BE2C (cell line): ENCODE results near the gene NTRK3.

Source experiments
- DNase-seq: peaks from one replicate; pipeline ENCODE4 v3.0.0-alpha.2; 2020
- H3K27me3 ChIP-seq: fragments of 250-450 bp; sonication (Bioruptor Pico); 2 replicates; pipeline ENCODE4 v1.5.1; 2020; ENCODE audit warnings: mild to moderate bottlenecking
- H3K36me3 ChIP-seq: fragments of 250-450 bp; sonication (Bioruptor Pico); 2 replicates; pipeline ENCODE4 v1.5.1; 2020; ENCODE audit warnings: mild to moderate bottlenecking
- H3K4me1 ChIP-seq: fragments of 250-450 bp; sonication (Bioruptor Pico); 2 replicates; pipeline ENCODE4 v1.5.1; 2020
- H3K4me3 ChIP-seq: 2 replicates; pipeline ENCODE4 v1.5.1; 2011; ENCODE audit warnings: low read depth, low read length
- H3K9me3 ChIP-seq: fragments of 250-450 bp; sonication (Bioruptor Pico); 2 replicates; pipeline ENCODE4 v1.5.1; 2020
- CTCF ChIP-seq: IDR thresholded peaks from 2 replicates; pipeline ENCODE4 v1.5.1; 2012; ENCODE audit warnings: mild to moderate bottlenecking, low read depth, low read length

The NTRK3 gene

GRCh38 chr15:88083811-88084760 lies 172.5 kb downstream of the NTRK3 start:
- no peak for DNase-seq
- Histone ChIP-seq H3K27me3 (no peaks in the 10 kb centered on the region), H3K36me3 (no peaks in the 10 kb centered on the region), H3K4me1 (no peaks in the 10 kb centered on the region; the same call in 1 of the 2 replicates), H3K4me3 (no peak overlapping the region), H3K9me3 (no peaks in the 10 kb centered on the region; the same call in 1 of the 2 replicates)
- no peak for TF ChIP-seq CTCF

- Histone ChIP-seq H3K27me3 (no peaks in the 10 kb centered on the region), H3K4me1 (no peaks in the 10 kb centered on the region), H3K9me3 (no peaks in the 10 kb centered on the region; the same call in 1 of the 2 replicates), H3K4me3 (no peak overlapping the region), H3K36me3 (no peaks in the 10 kb centered on the region)
- no peak for TF ChIP-seq CTCF
- DNase-seq = no peak
Observed at GRCh38 chr15:88080616-88081015, 175.9 kb downstream of the NTRK3 start.

- Histone ChIP-seq H3K9me3 (no peaks in the 10 kb centered on the region; the same call in 1 of the 2 replicates), H3K4me1 (no peaks in the 10 kb centered on the region), H3K27me3 (no peaks in the 10 kb centered on the region), H3K4me3 (no peak overlapping the region), H3K36me3 (no peaks in the 10 kb centered on the region)
- no peak for DNase-seq
- no peak for TF ChIP-seq CTCF
Observed at GRCh38 chr15:88077296-88078020, 179.1 kb downstream of the NTRK3 start.

GRCh38 chr15:88076328-88076727 lies 180.2 kb downstream of the NTRK3 start:
- TF ChIP-seq CTCF = no peak
- H3K4me1 ChIP-seq = no peaks in the 10 kb centered on the region
- no peaks in the 10 kb centered on the region; the same call in 1 of the 2 replicates for H3K9me3 ChIP-seq
- H3K4me3 ChIP-seq = no peak overlapping the region
- DNase-seq = no peak
- H3K27me3 ChIP-seq = no peaks in the 10 kb centered on the region
- no peaks in the 10 kb centered on the region for H3K36me3 ChIP-seq

GRCh38 chr15:88075102-88075501 lies 181.4 kb downstream of the NTRK3 start:
- no peaks in the 10 kb centered on the region; the same call in 1 of the 2 replicates for H3K9me3 ChIP-seq
- no peak overlapping the region for H3K4me3 ChIP-seq
- H3K36me3 ChIP-seq = no peaks in the 10 kb centered on the region
- no peaks in the 10 kb centered on the region for H3K27me3 ChIP-seq
- H3K4me1 ChIP-seq = no peaks in the 10 kb centered on the region
- no peak for DNase-seq
- no peak for TF ChIP-seq CTCF

GRCh38 chr15:88074386-88074785 lies 182.2 kb downstream of the NTRK3 start:
- TF ChIP-seq CTCF = no peak
- no peak overlapping the region for H3K4me3 ChIP-seq
- no peaks in the 10 kb centered on the region for H3K36me3 ChIP-seq
- no peaks in the 10 kb centered on the region for H3K27me3 ChIP-seq
- no peak for DNase-seq
- no peaks in the 10 kb centered on the region for H3K4me1 ChIP-seq
- H3K9me3 ChIP-seq = no peaks in the 10 kb centered on the region; the same call in 1 of the 2 replicates
